Measurements from ENCODE around the gene SLC13A4.

Gene SLC13A4

DNA sequence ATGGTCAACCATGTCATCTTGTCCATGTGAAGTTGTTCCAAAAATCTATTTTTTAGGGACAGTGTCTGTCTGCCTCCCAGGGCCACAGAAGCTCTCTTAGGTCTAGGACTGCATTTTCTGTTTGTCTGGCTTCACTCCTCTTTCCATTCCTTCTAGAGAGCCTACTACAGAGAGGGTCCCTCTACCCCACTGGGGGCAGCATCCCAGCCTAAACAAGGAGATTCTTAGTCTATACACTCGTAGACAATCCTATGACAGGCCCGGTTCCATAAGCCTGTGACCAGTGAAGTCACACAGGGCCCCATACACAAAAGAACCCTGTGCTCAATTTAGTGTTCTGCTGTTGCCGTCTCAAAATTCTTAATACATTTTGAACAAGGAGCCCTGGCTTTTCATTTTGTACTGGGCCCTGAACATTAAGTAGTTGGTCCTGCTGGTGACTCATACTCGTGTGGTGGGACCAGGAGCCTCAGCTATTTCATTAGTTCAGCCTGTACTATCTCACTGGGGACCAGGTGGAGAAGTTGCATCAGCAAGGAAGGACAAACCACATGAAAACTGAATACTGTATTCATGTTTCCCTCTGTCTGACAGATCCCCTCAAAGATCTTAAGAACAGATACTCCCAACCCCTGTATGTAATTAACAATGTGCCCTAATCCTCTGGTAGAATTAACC lies 44.1 kb upstream of the SLC13A4 start:
- no peak overlapping the region for H3K27ac ChIP-seq (ENCODE audit: insufficient read depth in 1 of 2, low read depth in 1 of 2, low read length in 2 of 2, poor library complexity in 1 of 2, severe bottlenecking in 2 of 2)
- H3K9me3 ChIP-seq (ENCODE audit: control extremely low read depth in 1 of 5, control insufficient read depth in 4 of 5, insufficient read depth in 2 of 5, low read depth in 1 of 5, low read length in 4 of 5) = no peaks in the 10 kb centered on the region
- no peaks in the 10 kb centered on the region for H3K36me3 ChIP-seq (ENCODE audit: control insufficient read depth in 4 of 4, insufficient read depth in 4 of 4, low read length in 3 of 4)
- WGBS (ENCODE audit: insufficient coverage) = 92% methylated on average over 4 of the region's 4 CpGs
- peaks cover 0 to 3% (median 0%) of the 10 kb centered on the region in 5 experiments for H3K27me3 ChIP-seq (replicated peaks in 2 of 5; ENCODE audit: control insufficient read depth in 4 of 5, insufficient read depth in 5 of 5, low read length in 4 of 5)
- POLR2A ChIA-PET = no interaction called here
- CTCF ChIA-PET = no interaction called here
- DNase-seq = peak; percentile 7 to 57 (median 48)
- H3K4me1 ChIP-seq (ENCODE audit: control extremely low read depth in 1 of 4, control insufficient read depth in 4 of 4, insufficient read depth in 4 of 4, low read length in 3 of 4) = no peaks in the 10 kb centered on the region
- H3K4me3 ChIP-seq (ENCODE audit: control insufficient read depth in 1 of 7, extremely low read depth in 1 of 7, insufficient read depth in 4 of 7, low read depth in 2 of 7, low read length in 6 of 7) = no peak overlapping the region

- Histone ChIP-seq H3K4me3 (ENCODE audit: control insufficient read depth in 1 of 7, extremely low read depth in 1 of 7, insufficient read depth in 4 of 7, low read depth in 2 of 7, low read length in 6 of 7) (no peak overlapping the region), H3K36me3 (ENCODE audit: control insufficient read depth in 4 of 4, insufficient read depth in 4 of 4, low read length in 3 of 4) (no peaks in the 10 kb centered on the region), H3K27me3 (replicated peaks in 2 of 5; ENCODE audit: control insufficient read depth in 4 of 5, insufficient read depth in 5 of 5, low read length in 4 of 5) (peaks cover 0 to 5% (median 0%) of the 10 kb centered on the region in 5 experiments), H3K9me3 (ENCODE audit: control extremely low read depth in 1 of 5, control insufficient read depth in 4 of 5, insufficient read depth in 2 of 5, low read depth in 1 of 5, low read length in 4 of 5) (no peaks in the 10 kb centered on the region), H3K27ac (ENCODE audit: insufficient read depth in 1 of 2, low read depth in 1 of 2, low read length in 2 of 2, poor library complexity in 1 of 2, severe bottlenecking in 2 of 2) (no peak overlapping the region), H3K4me1 (ENCODE audit: control extremely low read depth in 1 of 4, control insufficient read depth in 4 of 4, insufficient read depth in 4 of 4, low read length in 3 of 4) (no peaks in the 10 kb centered on the region)
- ChIA-PET POLR2A (no interaction called here), CTCF (no interaction called here)
- DNase-seq = no peak
- WGBS (ENCODE audit: insufficient coverage) = 92% methylated on average over 1 of the region's 1 CpG
Observed at GRCh38 chr7:135771051-135771450, 43.1 kb upstream of the SLC13A4 start.

DNA sequence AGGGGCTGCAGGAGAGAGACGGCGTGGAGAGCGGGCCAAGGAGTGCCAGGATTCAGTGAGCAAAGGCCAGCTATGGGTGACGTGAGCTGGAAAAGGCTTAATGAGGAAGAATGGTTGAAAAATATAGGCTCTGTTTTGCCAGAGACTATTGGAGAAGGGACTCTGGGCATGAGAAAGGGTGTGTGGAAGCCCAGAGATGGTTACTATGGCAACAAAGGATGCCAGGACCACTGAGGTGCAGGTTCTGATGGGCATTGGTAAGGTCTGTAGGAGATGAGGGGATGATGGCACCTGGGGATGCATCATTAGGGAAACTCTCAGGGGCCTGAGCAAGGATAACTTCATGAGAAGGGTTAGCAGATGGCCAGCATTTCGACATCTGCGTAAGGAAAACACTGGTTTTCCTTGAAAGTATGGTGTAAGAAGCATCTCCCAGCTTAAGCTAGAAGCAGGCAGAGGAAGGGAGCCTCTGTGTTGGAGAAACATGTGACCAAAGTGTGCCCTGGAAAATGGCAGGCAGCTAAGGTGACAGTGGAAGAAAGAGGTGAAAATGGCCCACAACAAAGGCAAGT lies 42.2 kb upstream of the SLC13A4 start:
- H3K9me3 ChIP-seq (ENCODE audit: control extremely low read depth in 1 of 5, control insufficient read depth in 4 of 5, insufficient read depth in 2 of 5, low read depth in 1 of 5, low read length in 4 of 5) = no peaks in the 10 kb centered on the region
- no peak overlapping the region for H3K27ac ChIP-seq (ENCODE audit: insufficient read depth in 1 of 2, low read depth in 1 of 2, low read length in 2 of 2, poor library complexity in 1 of 2, severe bottlenecking in 2 of 2)
- no peaks in the 10 kb centered on the region for H3K36me3 ChIP-seq (ENCODE audit: control insufficient read depth in 4 of 4, insufficient read depth in 4 of 4, low read length in 3 of 4)
- ChIA-PET POLR2A (no interaction called here), CTCF (no interaction called here)
- 96% methylated on average over 6 of the region's 6 CpGs for WGBS (ENCODE audit: insufficient coverage)
- no peak for DNase-seq
- H3K27me3 ChIP-seq (replicated peaks in 2 of 5; ENCODE audit: control insufficient read depth in 4 of 5, insufficient read depth in 5 of 5, low read length in 4 of 5) = peaks cover 0 to 7% (median 2%) of the 10 kb centered on the region in 5 experiments
- H3K4me3 ChIP-seq (ENCODE audit: control insufficient read depth in 1 of 7, extremely low read depth in 1 of 7, insufficient read depth in 4 of 7, low read depth in 2 of 7, low read length in 6 of 7) = no peak overlapping the region
- H3K4me1 ChIP-seq (ENCODE audit: control extremely low read depth in 1 of 4, control insufficient read depth in 4 of 4, insufficient read depth in 4 of 4, low read length in 3 of 4) = no peaks in the 10 kb centered on the region

DNA sequence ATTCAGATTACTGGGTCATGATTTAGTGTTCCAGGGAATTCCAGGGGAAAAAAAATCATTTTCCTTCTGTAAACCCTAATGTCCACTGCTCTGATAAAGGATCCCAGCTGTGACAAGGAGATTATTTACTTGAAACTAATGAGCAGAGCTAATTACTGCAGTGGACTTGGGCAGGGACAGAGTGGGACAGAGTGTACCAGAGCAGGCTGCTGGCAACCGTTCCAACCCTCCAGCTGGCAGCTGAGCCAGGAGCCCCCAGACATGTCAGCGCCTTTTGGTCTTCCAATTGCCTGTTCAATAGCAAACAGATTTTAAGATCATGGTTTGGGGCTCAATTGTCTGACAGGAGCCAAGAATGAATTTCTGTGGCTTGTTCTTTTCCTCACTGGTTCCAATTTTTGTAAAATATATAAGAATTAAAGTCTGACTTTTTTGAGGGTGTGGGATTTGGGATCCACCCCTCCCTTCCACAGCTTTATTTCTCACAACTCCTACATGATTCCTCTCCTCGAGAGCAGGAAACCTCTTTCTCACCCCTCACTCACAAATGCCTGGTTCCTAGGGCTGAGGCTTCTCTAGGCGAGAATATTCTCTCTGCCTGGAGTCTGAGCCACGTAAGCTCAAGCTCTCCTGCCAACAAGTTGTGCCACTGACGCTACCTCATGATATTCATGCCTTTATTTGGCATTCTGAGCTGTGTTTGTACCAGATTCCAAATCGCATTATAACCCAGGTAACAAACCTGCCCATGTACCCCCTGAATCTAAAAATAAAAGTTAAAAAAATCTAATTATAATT lies 41.2 kb upstream of the SLC13A4 start:
- Histone ChIP-seq H3K27me3 (replicated peaks in 2 of 5; ENCODE audit: control insufficient read depth in 4 of 5, insufficient read depth in 5 of 5, low read length in 4 of 5) (peaks cover 0 to 7% (median 2%) of the 10 kb centered on the region in 5 experiments), H3K4me1 (ENCODE audit: control extremely low read depth in 1 of 4, control insufficient read depth in 4 of 4, insufficient read depth in 4 of 4, low read length in 3 of 4) (no peaks in the 10 kb centered on the region), H3K36me3 (ENCODE audit: control insufficient read depth in 4 of 4, insufficient read depth in 4 of 4, low read length in 3 of 4) (no peaks in the 10 kb centered on the region), H3K4me3 (ENCODE audit: control insufficient read depth in 1 of 7, extremely low read depth in 1 of 7, insufficient read depth in 4 of 7, low read depth in 2 of 7, low read length in 6 of 7) (no peak overlapping the region), H3K9me3 (ENCODE audit: control extremely low read depth in 1 of 5, control insufficient read depth in 4 of 5, insufficient read depth in 2 of 5, low read depth in 1 of 5, low read length in 4 of 5) (no peaks in the 10 kb centered on the region), H3K27ac (ENCODE audit: insufficient read depth in 1 of 2, low read depth in 1 of 2, low read length in 2 of 2, poor library complexity in 1 of 2, severe bottlenecking in 2 of 2) (no peak overlapping the region)
- POLR2A ChIA-PET = no interaction called here
- CTCF ChIA-PET = no interaction called here
- DNase-seq = no peak
- 100% methylated on average over 5 of the region's 7 CpGs for WGBS (ENCODE audit: insufficient coverage)

DNA sequence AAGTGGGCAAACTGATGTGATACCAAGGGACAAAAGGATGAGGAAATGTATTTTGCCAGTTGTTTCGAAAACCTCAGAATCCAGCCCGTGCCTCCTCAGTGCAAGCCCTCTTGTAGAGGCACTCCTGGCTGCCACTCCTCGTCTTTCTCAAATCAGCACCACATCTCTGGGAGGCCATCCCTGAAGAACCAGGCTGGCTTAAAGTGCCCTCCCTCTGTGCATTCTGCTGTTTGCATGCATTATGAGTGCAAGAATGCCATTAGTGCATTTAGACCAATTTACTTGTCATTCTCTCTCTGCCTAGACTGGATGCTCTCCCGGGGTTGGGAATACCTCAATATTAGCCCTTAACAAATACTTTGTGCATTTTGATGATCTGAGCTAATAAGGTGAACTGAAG lies 40.5 kb upstream of the SLC13A4 start:
- POLR2A ChIA-PET = no interaction called here
- CTCF ChIA-PET = no interaction called here
- no peak for DNase-seq
- H3K27ac ChIP-seq (ENCODE audit: insufficient read depth in 1 of 2, low read depth in 1 of 2, low read length in 2 of 2, poor library complexity in 1 of 2, severe bottlenecking in 2 of 2) = no peak overlapping the region
- no peaks in the 10 kb centered on the region for H3K4me1 ChIP-seq (ENCODE audit: control extremely low read depth in 1 of 4, control insufficient read depth in 4 of 4, insufficient read depth in 4 of 4, low read length in 3 of 4)
- no peaks in the 10 kb centered on the region for H3K9me3 ChIP-seq (ENCODE audit: control extremely low read depth in 1 of 5, control insufficient read depth in 4 of 5, insufficient read depth in 2 of 5, low read depth in 1 of 5, low read length in 4 of 5)
- WGBS (ENCODE audit: insufficient coverage) = 89% methylated on average over 3 of the region's 4 CpGs
- H3K27me3 ChIP-seq (replicated peaks in 2 of 5; ENCODE audit: control insufficient read depth in 4 of 5, insufficient read depth in 5 of 5, low read length in 4 of 5) = peaks cover 0 to 7% (median 2%) of the 10 kb centered on the region in 5 experiments
- H3K4me3 ChIP-seq (ENCODE audit: control insufficient read depth in 1 of 7, extremely low read depth in 1 of 7, insufficient read depth in 4 of 7, low read depth in 2 of 7, low read length in 6 of 7) = no peak overlapping the region
- no peaks in the 10 kb centered on the region for H3K36me3 ChIP-seq (ENCODE audit: control insufficient read depth in 4 of 4, insufficient read depth in 4 of 4, low read length in 3 of 4)

DNA sequence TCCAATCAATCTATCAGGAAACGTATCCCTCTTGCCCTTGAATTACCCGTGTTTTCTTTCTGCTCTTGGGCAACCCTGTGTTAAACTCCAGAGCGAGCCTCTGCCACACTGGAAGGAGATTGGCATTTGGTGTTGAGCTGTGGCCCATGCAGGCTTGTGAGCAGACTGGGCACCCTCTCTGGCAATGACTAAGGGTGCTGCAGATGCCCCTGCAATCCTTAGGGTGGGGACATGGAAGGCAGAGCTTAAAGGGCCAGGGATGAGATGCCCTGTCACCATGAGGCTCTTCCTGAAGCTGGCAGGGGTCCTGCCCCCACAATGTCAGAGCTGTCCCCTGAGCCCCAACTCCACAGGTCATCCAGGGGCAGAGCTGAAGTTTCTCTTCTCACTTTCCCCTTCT lies 40.1 kb upstream of the SLC13A4 start:
- no peaks in the 10 kb centered on the region for H3K36me3 ChIP-seq (ENCODE audit: control insufficient read depth in 4 of 4, insufficient read depth in 4 of 4, low read length in 3 of 4)
- H3K4me1 ChIP-seq (ENCODE audit: control extremely low read depth in 1 of 4, control insufficient read depth in 4 of 4, insufficient read depth in 4 of 4, low read length in 3 of 4) = no peaks in the 10 kb centered on the region
- WGBS (ENCODE audit: insufficient coverage) = no CpG with 5 or more reads among the region's 3 CpGs
- H3K9me3 ChIP-seq (ENCODE audit: control extremely low read depth in 1 of 5, control insufficient read depth in 4 of 5, insufficient read depth in 2 of 5, low read depth in 1 of 5, low read length in 4 of 5) = no peaks in the 10 kb centered on the region
- no peak for DNase-seq
- H3K4me3 ChIP-seq (ENCODE audit: control insufficient read depth in 1 of 7, extremely low read depth in 1 of 7, insufficient read depth in 4 of 7, low read depth in 2 of 7, low read length in 6 of 7) = no peak overlapping the region
- H3K27ac ChIP-seq (ENCODE audit: insufficient read depth in 1 of 2, low read depth in 1 of 2, low read length in 2 of 2, poor library complexity in 1 of 2, severe bottlenecking in 2 of 2) = no peak overlapping the region
- peaks cover 0 to 7% (median 2%) of the 10 kb centered on the region in 5 experiments for H3K27me3 ChIP-seq (replicated peaks in 2 of 5; ENCODE audit: control insufficient read depth in 4 of 5, insufficient read depth in 5 of 5, low read length in 4 of 5)
- ChIA-PET CTCF (no interaction called here), POLR2A (no interaction called here)

- POLR2A ChIA-PET = no interaction called here
- peaks cover 0 to 5% (median 2%) of the 10 kb centered on the region in 5 experiments for H3K27me3 ChIP-seq (replicated peaks in 2 of 5; ENCODE audit: control insufficient read depth in 4 of 5, insufficient read depth in 5 of 5, low read length in 4 of 5)
- no peak overlapping the region for H3K27ac ChIP-seq (ENCODE audit: insufficient read depth in 1 of 2, low read depth in 1 of 2, low read length in 2 of 2, poor library complexity in 1 of 2, severe bottlenecking in 2 of 2)
- no peak overlapping the region for H3K4me3 ChIP-seq (ENCODE audit: control insufficient read depth in 1 of 7, extremely low read depth in 1 of 7, insufficient read depth in 4 of 7, low read depth in 2 of 7, low read length in 6 of 7)
- H3K4me1 ChIP-seq (ENCODE audit: control extremely low read depth in 1 of 4, control insufficient read depth in 4 of 4, insufficient read depth in 4 of 4, low read length in 3 of 4) = peaks cover 0 to 4% (median 3%) of the 10 kb centered on the region in 4 experiments
- H3K9me3 ChIP-seq (ENCODE audit: control extremely low read depth in 1 of 5, control insufficient read depth in 4 of 5, insufficient read depth in 2 of 5, low read depth in 1 of 5, low read length in 4 of 5) = no peaks in the 10 kb centered on the region
- no peaks in the 10 kb centered on the region for H3K36me3 ChIP-seq (ENCODE audit: control insufficient read depth in 4 of 4, insufficient read depth in 4 of 4, low read length in 3 of 4)
- WGBS (ENCODE audit: insufficient coverage) = no CpG with 5 or more reads among the region's 2 CpGs
- CTCF ChIA-PET = no interaction called here
- no peak for DNase-seq
Observed at GRCh38 chr7:135763261-135763660, 35.3 kb upstream of the SLC13A4 start.

Measured in common myeloid progenitor, CD34-positive (primary cell).